ENCODE measurements around the gene DIP2B.
"Not testable (repeated sequence)": the region's sequence is repeated elsewhere in the genome, so short reads cannot be mapped to it uniquely, and the experiment has no call there.

DIP2B gene

GRCh38 chr12:50550530-50551223 is 45.9 kb downstream of the DIP2B start:
- no peak for DNase-seq

- no peak for DNase-seq
Observed at GRCh38 chr12:50551866-50552265, 47.1 kb downstream of the DIP2B start.

GRCh38 chr12:50554651-50555050 is 49.9 kb downstream of the DIP2B start:
- DNase-seq = no peak

- DNase-seq = no peak
Observed at GRCh38 chr12:50555471-50555885, 50.7 kb downstream of the DIP2B start.

- DNase-seq = no peak
Observed at GRCh38 chr12:50556273-50556672, 51.5 kb downstream of the DIP2B start.

GRCh38 chr12:50556796-50557195 is 52.0 kb downstream of the DIP2B start:
- DNase-seq = not testable (repeated sequence)

- DNase-seq = no peak
Observed at GRCh38 chr12:50557421-50557820, 52.6 kb downstream of the DIP2B start.

GRCh38 chr12:50558970-50559369 is 54.2 kb downstream of the DIP2B start:
- DNase-seq = no peak

GRCh38 chr12:50562520-50563433 is 58.0 kb downstream of the DIP2B start:
- no peak for DNase-seq

GRCh38 chr12:50563434-50563787 is 58.6 kb downstream of the DIP2B start:
- DNase-seq = no peak

GRCh38 chr12:50564237-50564947 is 59.6 kb downstream of the DIP2B start:
- no peak for DNase-seq

GRCh38 chr12:50564948-50565297 is 60.1 kb downstream of the DIP2B start:
- no peak for DNase-seq

GRCh38 chr12:50566066-50566465 is 61.3 kb downstream of the DIP2B start:
- no peak for DNase-seq

- no peak for DNase-seq
Observed at GRCh38 chr12:50567926-50568325, 63.1 kb downstream of the DIP2B start.

- DNase-seq = no peak
Observed at GRCh38 chr12:50568338-50569091, 63.7 kb downstream of the DIP2B start.

GRCh38 chr12:50569321-50569720 is 64.5 kb downstream of the DIP2B start:
- no peak for DNase-seq

- DNase-seq = no peak
Observed at GRCh38 chr12:50569876-50570275, 65.1 kb downstream of the DIP2B start.

- no peak for DNase-seq
Observed at GRCh38 chr12:50571786-50572185, 67.0 kb downstream of the DIP2B start.

- no peak for DNase-seq
Observed at GRCh38 chr12:50572287-50572686, 67.5 kb downstream of the DIP2B start.

- DNase-seq = no peak
Observed at GRCh38 chr12:50572760-50573159, 68.0 kb downstream of the DIP2B start.

GRCh38 chr12:50573271-50573670 is 68.5 kb downstream of the DIP2B start:
- DNase-seq = no peak

GRCh38 chr12:50574601-50575348 is 70.0 kb downstream of the DIP2B start:
- DNase-seq = no peak
